ENCODE data around the gene SYTL3. TPM values are rescaled to one million over a fixed set of nuclear protein-coding genes. Genes with fewer than 3 reads are reported as not detected.
A peak's percentile ranks its signal among the peaks of the same experiment; 100 is the strongest.

The SYTL3 gene
- total and polyA plus RNA-seq, 10 of the 15 experiments (the other 5 are each of a cell fraction or from before 2014, with no cell fraction given): 3.3 to 12.1 (median 6.9) TPM

DNA sequence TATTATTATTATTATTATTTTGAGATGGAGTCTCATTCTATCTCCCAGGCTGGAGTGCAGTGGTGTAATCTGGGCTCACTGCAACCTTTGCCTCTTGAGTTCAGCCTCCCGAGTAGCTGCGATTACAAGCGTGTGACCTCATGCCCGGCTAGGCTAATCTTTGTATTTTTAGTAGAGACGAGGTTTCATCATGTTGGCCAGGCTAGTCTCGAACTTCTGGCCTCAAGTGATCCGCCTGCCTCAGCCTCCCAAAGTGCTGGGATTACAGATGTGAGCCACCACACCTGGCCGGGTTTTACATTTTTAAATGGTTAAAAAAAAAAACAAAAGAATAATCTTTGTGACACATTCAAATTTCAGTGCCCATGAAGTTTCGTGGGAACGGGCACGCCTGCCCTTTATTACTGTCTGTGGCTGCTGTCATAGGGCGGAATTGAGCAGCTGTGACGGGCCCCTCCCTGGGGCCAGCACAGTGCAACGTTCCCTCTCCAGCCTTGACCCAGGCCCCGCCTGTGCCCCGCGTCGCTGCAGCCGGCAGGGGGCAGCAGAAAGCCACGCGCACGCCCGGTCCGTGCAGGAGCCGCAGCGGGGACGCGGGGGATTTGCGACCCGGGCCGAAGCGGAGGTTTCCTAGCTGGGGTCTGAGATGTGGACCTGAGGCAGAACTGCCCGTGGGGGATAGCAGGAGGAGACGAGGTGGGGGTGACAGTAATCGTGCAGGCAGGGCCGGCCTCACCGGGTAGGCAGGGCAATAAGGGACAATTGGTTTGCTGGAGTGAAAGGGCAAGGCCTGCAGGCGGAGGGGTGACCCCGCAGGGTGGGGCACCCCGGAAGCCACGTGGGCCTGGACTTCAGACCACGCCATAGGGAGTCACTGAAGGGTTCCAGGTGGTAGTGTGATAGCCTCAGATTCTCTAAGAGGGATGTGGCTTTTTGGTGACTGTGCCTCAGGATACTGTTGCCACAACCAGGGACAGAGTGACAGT lies 54.3 kb downstream of the SYTL3 start (continued):
- TF ChIP-seq SIX5 (IDR thresholded peaks at IDR 0.05; ENCODE audit: low read depth, low read length, severe bottlenecking): no peak
- TF ChIP-seq ATF7 (IDR thresholded peaks at IDR 0.05; ENCODE audit: low read depth): 0 out of 2 replicates have a peak, but pooled peaks have one; percentile 13
- no peak for TF ChIP-seq ZZZ3 (IDR thresholded peaks at IDR 0.05; ENCODE audit: control insufficient read depth, insufficient read length, low read depth)
- TF ChIP-seq, protein P1, sequence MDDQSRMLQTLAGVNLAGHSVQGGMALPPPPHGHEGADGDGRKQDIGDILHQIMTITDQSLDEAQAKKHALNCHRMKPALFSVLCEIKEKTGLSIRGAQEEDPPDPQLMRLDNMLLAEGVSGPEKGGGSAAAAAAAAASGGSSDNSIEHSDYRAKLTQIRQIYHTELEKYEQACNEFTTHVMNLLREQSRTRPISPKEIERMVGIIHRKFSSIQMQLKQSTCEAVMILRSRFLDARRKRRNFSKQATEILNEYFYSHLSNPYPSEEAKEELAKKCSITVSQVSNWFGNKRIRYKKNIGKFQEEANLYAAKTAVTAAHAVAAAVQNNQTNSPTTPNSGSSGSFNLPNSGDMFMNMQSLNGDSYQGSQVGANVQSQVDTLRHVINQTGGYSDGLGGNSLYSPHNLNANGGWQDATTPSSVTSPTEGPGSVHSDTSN (IDR thresholded peaks at IDR 0.05; ENCODE audit: insufficient replicate concordance, low read depth, low read length): peak; percentile 10
- TF ChIP-seq, protein P2, sequence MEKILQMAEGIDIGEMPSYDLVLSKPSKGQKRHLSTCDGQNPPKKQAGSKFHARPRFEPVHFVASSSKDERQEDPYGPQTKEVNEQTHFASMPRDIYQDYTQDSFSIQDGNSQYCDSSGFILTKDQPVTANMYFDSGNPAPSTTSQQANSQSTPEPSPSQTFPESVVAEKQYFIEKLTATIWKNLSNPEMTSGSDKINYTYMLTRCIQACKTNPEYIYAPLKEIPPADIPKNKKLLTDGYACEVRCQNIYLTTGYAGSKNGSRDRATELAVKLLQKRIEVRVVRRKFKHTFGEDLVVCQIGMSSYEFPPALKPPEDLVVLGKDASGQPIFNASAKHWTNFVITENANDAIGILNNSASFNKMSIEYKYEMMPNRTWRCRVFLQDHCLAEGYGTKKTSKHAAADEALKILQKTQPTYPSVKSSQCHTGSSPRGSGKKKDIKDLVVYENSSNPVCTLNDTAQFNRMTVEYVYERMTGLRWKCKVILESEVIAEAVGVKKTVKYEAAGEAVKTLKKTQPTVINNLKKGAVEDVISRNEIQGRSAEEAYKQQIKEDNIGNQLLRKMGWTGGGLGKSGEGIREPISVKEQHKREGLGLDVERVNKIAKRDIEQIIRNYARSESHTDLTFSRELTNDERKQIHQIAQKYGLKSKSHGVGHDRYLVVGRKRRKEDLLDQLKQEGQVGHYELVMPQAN (conservative IDR thresholded peaks at IDR 0.05): no peak; the same call in 1 of the 2 replicates
- TF ChIP-seq TARDBP (IDR thresholded peaks at IDR 0.05; ENCODE audit: borderline replicate concordance): no peak
- no peak for TF ChIP-seq ZNF274 (IDR thresholded peaks at IDR 0.05; ENCODE audit: insufficient read depth, insufficient read length)

Data from GM12878 (cell line).